SK-N-SH treated with all-trans-retinoic acid at 6 μM for 48 hours (cell line): ENCODE data around the gene ANK2.

Experiments used
- BACH2 ChIP-seq: fragments of 250-450 bp; sonication (Bioruptor Pico); IDR thresholded peaks from 2 replicates; pipeline ENCODE4 v1.9.0; 2021; ENCODE audit warnings: mild to moderate bottlenecking, borderline replicate concordance
- TOX ChIP-seq: fragments of 250-450 bp; sonication (Bioruptor Pico); IDR thresholded peaks from 2 replicates; pipeline ENCODE4 v1.8.0; 2021; ENCODE audit warnings: mild to moderate bottlenecking, moderate library complexity, borderline replicate concordance
- ZFP3 ChIP-seq: fragments of 250-450 bp; sonication (Bioruptor Pico); IDR thresholded peaks from 2 replicates; pipeline ENCODE4 v1.5.0; 2020; ENCODE audit warnings: mild to moderate bottlenecking, moderate library complexity
- TF ChIP-seq, protein P1 (sequence below): fragments of 250-450 bp; sonication (Bioruptor Pico); IDR thresholded peaks from 2 replicates; pipeline ENCODE4 v1.8.0; 2020; ENCODE audit warnings: mild to moderate bottlenecking, moderate library complexity, borderline replicate concordance
- TF ChIP-seq, protein P2 (sequence below): fragments of 250-450 bp; sonication (Bioruptor Pico); IDR thresholded peaks from 2 replicates; pipeline ENCODE4 v1.8.0; 2021; ENCODE audit warnings: low read depth, mild to moderate bottlenecking, moderate library complexity, borderline replicate concordance

DNA sequence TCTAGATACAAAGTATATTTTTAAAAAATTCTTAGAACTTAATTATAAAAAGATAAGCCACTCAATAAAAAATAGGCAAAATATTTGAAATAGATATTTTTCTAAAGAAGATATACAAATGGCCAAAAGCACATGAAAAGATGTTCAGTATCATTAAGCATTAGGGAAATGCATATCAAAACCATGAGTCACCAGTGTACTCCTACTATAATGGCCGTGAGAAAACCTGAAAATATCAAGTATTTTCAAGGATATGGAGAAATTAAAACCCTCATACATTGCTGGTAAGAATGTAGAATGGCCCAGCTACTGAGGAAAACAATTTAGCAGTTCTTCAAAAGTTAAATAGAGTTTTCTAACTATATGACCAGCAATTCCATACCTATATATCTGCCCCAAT, 374.2 kb downstream of the ANK2 start:
- TF ChIP-seq, protein P1, sequence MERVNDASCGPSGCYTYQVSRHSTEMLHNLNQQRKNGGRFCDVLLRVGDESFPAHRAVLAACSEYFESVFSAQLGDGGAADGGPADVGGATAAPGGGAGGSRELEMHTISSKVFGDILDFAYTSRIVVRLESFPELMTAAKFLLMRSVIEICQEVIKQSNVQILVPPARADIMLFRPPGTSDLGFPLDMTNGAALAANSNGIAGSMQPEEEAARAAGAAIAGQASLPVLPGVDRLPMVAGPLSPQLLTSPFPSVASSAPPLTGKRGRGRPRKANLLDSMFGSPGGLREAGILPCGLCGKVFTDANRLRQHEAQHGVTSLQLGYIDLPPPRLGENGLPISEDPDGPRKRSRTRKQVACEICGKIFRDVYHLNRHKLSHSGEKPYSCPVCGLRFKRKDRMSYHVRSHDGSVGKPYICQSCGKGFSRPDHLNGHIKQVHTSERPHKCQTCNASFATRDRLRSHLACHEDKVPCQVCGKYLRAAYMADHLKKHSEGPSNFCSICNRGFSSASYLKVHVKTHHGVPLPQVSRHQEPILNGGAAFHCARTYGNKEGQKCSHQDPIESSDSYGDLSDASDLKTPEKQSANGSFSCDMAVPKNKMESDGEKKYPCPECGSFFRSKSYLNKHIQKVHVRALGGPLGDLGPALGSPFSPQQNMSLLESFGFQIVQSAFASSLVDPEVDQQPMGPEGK (CRISPR knock-in tag) = no peak
- no peak for TF ChIP-seq ZFP3 (CRISPR knock-in tag)
- TF ChIP-seq, protein P2, sequence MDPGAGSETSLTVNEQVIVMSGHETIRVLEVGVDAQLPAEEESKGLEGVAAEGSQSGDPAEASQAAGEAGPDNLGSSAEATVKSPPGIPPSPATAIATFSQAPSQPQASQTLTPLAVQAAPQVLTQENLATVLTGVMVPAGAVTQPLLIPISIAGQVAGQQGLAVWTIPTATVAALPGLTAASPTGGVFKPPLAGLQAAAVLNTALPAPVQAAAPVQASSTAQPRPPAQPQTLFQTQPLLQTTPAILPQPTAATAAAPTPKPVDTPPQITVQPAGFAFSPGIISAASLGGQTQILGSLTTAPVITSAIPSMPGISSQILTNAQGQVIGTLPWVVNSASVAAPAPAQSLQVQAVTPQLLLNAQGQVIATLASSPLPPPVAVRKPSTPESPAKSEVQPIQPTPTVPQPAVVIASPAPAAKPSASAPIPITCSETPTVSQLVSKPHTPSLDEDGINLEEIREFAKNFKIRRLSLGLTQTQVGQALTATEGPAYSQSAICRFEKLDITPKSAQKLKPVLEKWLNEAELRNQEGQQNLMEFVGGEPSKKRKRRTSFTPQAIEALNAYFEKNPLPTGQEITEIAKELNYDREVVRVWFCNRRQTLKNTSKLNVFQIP (CRISPR knock-in tag) = no peak
- TF ChIP-seq TOX (CRISPR knock-in tag) = no peak
- TF ChIP-seq BACH2 (CRISPR knock-in tag) = no peak
